Stimulated activated CD4-positive, alpha-beta T cell treated with anti-CD3 and anti-CD28 coated beads, Interleukin-1b, Interleukin-23, amount 100 ng/mL, for 4 hours (primary cell): ENCODE results near the gene SLC34A1.
"Not testable (repeated sequence)": the region's sequence is repeated elsewhere in the genome, so short reads cannot be mapped to it uniquely, and the experiment has no call there.

ENCODE experiments used
- DNase-seq, 2 donors: peaks; one replicate each; pipeline ENCODE4 v3.0.0-alpha.2; 2020; ENCODE audit warnings: low read depth in 2 of 2

The SLC34A1 gene

DNA sequence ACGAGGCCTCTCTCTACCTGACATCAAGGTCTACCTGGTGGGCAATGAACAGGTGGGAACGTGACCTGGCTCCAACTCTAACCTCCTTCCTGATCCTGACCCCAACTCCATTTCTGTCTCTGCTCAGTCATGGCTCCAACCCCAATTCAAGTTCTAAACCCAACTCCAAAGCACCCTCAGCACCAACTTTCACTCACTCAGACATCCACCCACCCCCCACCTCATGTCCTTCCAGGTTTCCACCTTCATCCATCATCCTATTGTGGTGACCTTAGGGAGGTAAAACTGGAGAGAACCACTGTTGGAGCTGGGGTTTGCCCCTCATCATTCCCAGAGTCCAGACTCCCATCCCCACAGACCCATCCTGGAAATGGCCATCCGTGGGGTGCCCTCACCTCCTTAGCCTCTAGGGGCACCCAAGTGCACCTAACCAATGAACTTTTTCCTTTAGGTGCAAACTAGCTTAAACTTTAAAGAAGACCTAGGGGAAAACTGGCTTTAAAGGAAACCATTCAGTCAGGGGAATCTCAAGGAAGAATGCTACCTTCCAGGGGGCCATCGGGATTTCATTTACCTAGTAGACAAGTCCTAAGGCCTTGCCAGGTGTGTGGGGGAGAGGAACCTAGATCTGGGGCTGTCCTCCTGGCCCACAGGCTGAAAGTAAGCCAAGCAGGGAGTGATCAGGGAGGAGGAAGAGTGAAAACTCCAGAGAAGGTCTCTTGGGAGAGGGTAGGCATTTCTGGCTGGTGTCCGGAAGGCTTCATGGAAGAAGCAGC is 15.2 kb upstream of the SLC34A1 start:
- DNase-seq = no peak

DNA sequence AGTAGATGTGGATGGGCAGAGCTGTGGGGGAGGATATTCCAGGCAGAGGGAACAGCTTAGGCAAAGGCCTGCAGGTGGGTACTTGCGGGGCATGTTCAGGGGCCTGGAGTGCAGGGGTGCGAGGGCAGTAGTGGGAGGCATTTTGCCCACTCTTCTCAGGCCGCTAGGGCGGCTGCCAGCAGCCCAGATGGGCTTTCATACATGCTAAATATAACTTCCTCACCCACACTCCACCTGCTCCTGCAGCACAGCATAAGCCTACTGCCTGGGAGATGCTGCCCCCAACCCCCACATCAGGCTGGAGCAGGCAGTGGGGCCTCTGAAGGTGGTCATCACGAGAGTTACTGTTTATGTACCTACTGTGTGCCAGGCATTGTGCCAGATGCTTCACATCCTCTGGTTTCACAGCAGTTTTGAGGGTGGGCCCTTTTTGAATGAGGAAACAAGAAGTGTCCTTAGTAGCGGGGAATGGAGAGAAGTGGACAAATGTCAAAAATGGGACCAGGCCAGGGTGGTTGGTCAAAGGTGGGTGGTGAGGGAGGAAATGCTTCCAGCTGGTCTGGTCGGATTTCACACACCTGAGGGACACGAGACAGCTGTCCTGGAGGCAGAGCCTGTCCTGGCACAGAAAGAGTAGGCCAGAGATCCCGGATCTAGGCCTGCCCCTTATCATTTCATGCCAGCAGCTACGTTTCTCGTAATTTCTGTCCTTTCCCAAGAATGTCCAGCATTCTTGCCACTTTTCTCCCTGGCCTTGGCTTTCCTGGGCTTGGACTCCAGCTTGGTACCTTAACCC is 14.4 kb upstream of the SLC34A1 start:
- DNase-seq = no peak

DNA sequence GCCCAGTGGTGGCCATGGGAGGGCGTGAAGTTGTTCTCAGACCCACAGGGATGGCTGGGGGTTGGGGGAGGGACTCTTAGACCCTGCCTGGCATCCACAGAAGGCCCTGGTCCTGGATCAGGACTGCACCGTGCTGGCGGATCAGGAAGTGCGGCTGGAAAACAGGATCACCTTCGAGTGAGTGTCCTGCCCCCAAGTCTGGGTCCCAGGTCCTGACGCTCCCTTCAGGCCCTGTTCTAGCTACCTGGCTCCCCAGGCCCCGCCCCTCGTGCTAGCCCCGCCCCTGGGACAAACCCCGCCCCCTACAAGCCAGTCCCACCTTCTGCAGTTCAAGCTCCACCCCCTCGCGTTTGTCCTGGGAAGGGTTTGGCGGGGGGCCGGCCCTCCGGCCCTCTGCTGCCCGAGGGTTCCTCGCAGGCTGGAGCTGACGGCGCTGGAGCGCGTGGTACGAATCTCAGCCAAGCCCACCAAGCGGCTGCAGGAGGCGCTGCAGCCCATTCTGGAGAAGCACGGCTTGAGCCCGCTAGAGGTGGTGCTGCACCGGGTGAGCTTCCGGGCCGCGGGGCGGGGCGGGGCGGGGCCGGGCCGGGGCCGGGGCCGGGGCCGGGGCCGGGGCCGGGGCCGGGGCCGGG is 13.6 kb upstream of the SLC34A1 start:
- peak in 1 of 2 donors; percentile 59 for DNase-seq

DNA sequence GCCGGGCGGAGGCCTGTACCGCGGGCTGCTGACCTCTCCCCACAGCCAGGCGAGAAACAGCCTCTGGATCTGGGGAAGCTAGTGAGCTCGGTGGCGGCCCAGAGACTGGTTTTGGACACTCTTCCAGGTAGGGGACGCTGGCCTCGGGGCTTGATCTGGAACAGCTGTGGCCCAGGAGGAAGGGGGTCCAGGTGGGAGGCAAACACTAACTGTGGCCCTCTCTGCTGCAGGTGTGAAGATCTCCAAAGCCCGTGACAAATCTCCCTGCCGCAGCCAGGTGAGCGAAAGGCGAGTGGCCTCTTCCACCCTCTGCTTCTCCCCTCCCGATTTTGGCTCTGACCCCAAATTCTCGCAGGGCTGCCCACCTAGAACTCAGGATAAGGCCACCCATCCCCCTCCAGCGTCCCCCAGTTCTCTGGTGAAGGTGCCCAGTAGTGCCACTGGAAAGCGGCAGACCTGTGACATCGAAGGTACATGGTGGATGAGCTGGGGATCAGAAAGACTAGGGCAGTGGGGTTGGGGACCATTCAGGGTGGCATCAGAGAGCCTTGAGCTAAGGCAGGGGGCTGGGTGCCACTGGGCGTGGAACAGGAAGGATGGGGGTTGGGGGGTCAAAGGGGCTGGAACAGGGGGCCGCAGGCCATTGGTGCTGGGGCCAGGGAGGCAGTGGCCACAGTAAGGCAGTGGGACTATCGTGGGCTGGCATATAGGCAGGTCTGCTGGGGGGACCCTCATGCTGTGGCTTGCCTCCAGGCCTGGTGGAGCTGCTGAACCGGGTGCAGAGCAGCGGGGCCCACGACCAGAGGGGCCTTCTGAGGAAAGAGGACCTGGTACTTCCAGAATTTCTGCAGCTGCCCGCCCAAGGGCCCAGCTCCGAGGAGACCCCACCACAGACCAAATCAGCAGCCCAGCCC is 12.9 kb upstream of the SLC34A1 start:
- DNase-seq = no peak

DNA sequence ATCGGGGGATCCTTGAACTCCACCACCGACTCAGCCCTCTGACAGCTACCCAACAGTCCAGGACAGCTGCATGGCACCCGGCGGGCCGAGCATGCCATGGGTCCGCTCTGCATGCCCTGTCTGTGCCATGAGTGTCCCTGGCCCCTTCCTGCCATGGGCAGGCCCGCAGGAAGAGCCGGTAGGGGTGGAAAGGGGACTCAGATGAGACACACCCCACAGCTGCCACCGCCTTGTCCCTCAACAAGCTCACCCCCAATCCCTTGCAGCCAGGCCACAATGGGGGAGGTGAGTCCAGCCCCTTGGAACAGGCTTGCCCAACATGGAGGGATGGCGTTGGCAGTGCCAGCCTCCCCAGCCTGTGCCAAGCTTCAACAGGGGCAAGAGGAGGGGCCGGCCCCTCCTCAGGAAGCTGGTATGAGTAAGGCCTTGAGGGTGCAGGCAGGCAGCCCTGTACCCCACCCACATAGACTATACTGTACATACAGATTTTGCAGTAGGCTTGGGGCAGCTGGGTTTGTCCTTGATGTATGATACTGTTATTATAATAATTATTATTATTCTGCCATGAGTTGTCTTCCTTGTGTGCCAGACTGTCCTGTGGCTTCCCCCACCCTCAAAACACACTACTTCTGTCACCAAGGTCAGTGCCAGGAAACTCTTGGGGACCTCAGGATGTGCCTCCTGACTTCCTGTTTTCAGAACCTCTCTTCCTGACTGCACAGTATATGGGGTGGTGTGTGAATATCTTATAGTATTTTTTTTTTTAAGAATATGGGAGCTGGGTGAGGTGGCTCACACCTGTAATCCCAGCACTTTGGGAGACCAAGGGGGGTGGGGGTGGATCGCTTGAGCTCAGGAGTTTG is 12.0 kb upstream of the SLC34A1 start:
- DNase-seq = no peak

DNA sequence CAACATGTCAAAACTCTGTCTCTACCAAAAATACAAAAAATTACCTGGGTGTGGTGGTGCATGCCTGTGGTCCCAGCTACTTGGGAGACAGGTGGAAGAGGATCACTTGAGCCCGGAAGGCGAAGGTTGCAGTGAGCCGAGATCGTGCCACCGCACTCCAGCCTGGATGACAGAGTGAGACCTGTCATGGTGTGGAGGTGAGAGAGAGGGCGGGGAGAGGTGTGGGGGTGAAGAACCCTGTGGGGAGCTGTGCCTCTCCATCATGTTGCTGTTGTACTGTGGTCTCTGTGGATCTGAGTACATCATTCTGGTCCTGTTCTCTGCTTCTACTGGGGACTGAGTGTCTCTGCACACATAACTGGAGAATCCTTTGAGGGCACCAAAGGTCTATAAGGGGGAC is 11.3 kb upstream of the SLC34A1 start:
- no peak for DNase-seq

DNA sequence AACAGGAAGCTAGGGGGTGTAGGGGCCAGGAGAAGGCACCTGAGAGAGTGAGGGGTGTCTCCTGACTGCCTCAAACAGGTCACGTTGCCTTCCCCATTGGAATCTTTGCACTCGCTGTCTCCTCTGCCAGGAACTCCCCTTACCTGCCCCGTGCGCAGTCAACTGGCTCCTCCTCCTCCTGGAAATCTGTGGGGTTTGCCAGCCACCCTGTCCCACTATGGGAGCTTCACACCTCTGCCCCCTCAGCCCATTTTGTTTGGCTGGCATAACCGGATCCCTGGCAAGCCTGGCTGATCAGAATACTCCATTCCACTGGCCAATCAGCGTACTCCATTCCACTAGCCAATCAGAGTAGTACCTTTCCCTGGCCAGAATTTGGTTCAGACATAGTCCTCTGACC is 10.4 kb upstream of the SLC34A1 start:
- no peak for DNase-seq

DNA sequence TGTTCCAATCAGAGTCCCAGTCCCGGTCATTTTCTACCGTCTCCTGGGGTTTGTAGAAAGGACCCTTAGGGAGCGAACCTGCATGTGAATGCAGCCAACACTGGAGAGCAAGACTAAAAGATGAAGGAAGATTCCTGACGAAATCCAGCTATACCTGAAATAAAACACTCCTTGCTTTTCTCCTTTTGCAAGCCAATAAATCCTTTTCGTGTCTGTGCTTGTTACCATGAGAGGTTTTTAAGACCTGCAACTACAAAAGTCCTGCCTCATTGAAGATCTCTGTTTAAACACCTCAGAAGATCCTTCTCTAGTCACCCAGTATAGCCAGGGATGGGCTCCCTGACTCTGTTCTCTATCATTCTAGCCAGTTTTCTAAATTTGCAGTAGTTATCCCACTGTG is 10.0 kb upstream of the SLC34A1 start:
- DNase-seq = no peak

DNA sequence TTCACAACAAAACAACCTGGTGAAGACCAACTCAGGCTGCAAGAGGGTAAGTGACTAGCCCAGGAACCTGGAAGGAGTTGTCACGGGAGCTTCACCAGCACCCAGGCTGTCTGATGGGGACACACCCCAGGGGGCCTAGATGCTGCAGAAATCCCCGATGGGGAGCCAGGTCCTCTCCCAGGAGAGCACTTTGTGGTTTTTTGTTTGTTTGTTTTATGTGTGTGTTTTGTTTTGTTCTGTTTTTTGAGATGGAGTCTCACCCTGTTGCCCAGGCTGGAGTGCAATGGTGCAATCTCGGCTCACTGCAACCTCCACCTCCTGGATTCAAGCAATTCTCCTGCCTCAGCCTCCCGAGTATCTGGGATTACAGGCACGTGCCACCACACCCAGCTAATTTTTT is 8.7 kb upstream of the SLC34A1 start:
- not testable (repeated sequence) for DNase-seq

DNA sequence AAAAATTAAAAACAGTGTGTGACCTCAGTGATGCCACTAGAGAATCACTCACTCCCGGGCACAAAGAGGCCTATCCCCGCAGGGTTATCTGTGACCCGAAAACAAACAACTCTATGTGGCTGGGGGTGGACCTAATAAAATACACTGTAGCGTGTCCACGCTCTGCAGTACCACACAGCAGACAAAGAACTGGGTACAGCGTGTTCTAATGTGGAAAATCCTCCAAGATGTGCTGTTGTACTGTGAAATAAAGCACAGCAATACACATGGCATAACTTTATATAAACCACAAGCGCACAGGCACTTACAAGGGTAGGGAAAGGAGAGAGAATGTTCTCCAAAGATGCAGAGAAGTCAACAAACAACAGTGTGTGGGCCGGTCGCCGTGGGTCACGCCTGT is 8.1 kb upstream of the SLC34A1 start:
- DNase-seq = no peak

DNA sequence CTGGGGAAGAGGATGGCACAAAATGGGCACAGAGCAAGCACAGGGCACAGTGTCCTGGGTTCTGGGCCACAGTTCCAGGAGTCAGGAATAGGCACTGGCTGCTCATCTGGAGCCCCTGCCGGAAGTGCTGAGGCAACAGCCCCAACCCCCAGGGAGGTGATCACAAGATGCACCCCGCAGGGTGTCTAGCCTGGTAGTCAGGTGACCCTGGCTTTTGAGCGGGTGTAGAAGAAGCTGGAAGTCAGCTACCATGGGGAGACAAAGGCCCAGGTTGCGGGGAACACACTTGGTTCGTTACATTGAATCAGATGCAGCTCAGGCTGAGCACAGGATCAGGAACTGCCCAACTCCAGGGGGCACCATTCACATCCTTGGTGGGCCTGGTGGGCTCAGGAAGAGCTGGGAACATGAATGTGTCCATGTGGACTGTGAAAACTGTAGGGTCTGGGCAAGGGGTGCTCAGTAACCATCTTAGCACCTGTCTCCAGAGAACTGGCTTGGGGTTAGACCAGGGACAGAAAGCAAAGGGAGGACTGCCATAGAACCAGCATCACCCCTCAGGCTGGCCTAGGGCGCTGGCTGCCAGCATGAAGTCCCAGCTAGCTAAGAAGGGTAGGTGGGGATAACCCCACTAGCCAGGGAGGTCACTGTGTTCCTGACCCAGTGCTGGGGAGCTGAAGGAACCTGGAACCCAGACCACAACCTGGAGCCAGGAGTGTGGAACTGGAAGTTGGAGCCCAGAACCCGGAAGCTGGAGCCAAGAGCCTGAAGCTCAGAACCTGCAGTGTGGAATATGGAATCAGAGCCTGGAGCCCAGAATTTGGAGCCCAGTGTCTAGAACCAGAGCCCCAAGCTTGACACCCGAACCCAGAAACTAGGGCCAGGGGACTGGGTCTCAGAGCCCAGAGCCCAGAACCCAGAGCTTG is 6.1 kb upstream of the SLC34A1 start:
- DNase-seq = no peak

DNA sequence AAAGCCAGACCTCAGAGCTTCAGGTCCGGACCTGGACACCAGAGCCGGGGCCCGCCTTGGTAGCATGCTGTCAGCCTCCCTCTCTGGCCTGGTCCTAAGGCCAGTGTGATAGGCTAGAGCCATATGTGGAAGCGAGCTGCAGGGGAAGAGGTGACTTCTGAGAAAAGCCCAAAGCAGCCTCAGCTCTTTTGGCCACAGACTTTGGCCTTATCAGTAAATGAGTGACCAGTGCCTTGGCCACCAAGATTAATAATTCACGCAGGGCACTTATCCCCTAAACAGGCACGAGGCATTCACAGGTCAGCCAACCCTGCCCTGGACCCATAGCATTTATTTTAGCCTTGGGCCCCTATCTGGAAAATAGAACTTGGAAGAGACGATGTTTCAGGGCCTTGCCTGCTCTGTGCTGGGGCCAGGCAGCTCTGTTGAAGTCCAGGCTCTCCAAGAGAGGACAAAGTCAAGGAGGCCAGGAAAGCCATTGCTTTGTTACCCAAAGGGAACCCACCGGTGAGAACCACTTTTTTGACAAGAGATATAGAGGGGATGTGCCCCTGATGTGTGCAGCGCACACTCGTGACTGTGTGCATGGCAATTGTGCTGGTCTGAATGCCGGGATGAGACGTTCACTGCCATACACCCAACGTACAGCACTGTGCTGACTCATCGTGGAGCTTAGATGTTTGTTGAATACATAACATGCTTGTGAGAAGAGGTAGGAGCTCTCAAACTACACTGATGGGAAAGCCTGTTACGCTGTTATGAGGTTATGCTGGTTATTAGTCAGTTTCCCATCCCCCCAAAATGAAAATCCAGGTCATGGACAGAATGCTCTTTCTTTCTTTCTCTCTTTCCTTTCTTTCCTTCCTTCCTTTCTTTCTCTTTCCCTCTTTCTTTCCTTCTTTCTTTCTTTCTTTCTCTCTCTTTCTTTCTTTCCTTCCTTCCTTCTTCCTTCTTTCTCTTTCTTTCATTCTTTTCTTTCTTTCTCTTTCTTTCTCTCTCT is 5.0 kb upstream of the SLC34A1 start:
- DNase-seq = no peak

DNA sequence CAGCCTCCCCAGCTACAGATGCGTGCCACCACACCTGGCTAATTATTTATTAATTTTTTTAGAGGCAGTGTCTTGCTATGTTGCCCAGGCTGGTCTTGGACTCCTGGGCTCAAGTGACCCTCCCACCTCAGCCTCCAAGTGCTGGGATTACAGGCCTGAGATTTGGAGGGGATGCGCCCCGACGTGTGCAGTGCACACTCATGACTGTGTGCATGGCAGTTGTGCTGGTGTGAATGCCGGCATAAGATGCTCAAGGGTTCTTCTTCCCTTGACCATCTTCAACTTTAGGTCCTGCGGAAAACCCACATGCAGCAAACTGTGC is 3.5 kb upstream of the SLC34A1 start:
- no peak for DNase-seq

DNA sequence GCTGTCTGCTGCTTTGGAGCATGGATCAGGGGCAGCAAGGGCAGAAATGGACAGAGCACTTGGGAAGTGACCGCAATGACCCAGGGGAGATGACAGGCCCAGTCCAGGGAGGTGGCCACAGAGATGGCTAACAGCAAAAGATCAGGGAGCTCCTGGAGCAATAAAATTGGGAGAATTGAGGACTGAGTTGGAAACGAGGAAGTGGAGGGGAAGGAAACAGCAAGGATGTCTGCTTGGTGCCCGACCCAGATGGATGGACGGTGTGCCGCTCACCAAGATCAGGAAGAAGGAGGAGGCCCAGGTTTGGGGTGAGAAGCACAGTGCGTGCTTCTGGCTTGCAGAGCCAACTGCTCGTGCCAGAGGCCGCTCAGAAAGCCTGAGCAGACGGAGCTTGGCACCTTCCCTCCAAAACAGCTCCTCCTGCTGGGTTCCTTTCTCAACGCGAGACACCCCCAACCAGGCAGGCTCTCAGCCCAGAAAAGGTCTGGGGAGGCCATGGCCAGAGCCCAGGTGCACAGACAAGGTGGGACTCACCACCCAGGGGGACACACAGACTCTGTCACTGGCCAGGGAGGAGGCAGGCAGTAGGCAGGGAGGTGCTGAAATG is 1.7 kb upstream of the SLC34A1 start:
- no peak for DNase-seq

DNA sequence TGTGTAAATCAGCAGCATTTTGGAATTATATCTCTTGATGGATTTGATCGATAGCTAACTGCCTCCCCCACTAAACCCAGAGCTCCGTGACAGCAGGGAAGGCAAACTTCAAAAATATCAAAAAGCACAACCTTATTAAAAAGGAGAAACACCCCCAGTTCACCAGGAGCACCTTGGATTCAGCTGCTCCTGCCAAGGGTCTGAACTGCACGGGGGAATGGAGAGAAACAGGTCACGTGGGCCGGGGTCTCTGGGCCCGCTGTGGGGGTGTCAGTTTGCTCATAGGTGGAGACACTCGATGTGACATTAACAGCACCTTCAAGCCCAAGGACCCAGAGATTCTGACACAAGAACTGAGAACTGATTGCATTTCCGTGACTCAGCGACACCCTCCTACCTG is 1.1 kb upstream of the SLC34A1 start:
- DNase-seq = no peak

DNA sequence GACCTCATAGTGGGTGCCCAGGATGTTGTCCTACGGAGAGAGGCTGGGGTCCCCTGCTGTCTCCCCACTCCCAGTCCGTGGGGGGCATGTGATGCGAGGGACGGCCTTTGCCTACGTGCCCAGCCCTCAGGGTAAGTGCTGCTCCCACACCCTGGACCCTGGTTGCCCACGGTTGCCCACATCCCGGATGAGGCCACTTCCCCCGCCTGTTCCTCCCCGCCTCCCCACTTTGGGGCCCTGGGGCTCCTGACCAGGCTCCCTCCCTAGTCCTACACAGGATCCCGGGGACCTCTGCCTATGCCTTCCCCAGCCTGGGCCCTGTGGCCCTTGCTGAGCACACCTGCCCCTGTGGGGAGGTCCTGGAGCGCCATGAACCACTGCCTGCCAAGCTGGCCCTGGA is 1.5 kb downstream of the SLC34A1 start:
- no peak for DNase-seq

DNA sequence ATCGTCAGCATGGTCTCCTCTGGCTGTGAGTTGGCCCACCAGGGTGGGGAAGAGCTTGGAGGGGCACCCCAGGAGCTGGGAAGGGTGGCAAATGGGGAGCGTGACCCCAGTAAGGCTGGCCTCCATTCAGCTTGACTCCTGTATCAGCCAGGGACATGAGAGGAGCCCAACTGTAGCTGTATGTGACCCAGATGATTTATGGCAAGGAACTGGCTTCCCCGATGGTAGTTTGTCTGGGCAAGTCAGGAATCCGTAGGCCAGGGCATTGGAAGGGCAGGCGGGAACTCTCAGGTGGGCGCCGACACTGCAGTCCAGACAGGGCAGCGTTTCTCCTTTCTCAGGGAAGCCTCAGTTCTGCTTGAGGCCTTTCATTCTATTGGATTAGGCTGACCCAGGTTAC is 2.3 kb downstream of the SLC34A1 start:
- no peak for DNase-seq

DNA sequence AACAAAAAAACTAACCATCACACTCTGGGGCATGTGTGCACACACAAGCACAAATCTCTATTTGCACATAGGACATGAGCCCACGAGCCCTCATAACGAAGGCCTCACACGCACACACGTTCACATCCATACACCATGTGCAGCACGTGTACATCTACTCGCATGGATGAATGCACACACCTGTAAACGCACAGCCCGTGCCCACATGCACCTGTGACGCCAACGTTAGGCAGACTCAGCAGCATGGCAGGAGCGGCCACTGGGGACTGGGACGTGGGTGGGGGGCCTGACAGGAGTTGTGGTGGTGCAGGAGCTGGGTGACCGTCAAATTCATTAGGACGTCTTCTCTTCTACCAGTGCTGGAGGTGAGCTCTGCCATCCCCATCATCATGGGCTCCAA is 3.2 kb downstream of the SLC34A1 start:
- DNase-seq = no peak
